Choroid plexus epithelial cell (primary cell): ENCODE measurements around the gene CHST11.

Experiments
- DNase-seq: peaks from one replicate; pipeline ENCODE4 v3.0.0-alpha.2; 2010; ENCODE audit warnings: low read depth
- H3K4me3 ChIP-seq: 2 replicates; pipeline ENCODE4 v1.5.1; 2011; ENCODE audit warnings: low read depth, mild to moderate bottlenecking, control low read depth, low read length, moderate library complexity
- CTCF ChIP-seq: conservative IDR thresholded peaks from 2 replicates; pipeline ENCODE4 v1.5.1; 2011; ENCODE audit warnings: low read depth, mild to moderate bottlenecking, control low read depth, inconsistent platforms, low read length, moderate library complexity

The CHST11 gene

GRCh38 chr12:104470521-104470920 lies 13.8 kb downstream of the CHST11 start:
- TF ChIP-seq CTCF, result no peak
- no peak overlapping the region for H3K4me3 ChIP-seq
- no peak for DNase-seq

GRCh38 chr12:104471336-104471735 lies 14.6 kb downstream of the CHST11 start:
- TF ChIP-seq CTCF, result no peak
- DNase-seq, result no peak
- H3K4me3 ChIP-seq, result no peak overlapping the region

GRCh38 chr12:104472748-104473147 lies 16.0 kb downstream of the CHST11 start:
- no peak overlapping the region for H3K4me3 ChIP-seq
- no peak for TF ChIP-seq CTCF
- DNase-seq, result no peak

GRCh38 chr12:104473374-104473983 lies 16.7 kb downstream of the CHST11 start:
- no peak overlapping the region for H3K4me3 ChIP-seq
- no peak for DNase-seq
- TF ChIP-seq CTCF, result no peak

GRCh38 chr12:104475271-104475670 lies 18.5 kb downstream of the CHST11 start:
- H3K4me3 ChIP-seq, result no peak overlapping the region
- no peak for DNase-seq
- TF ChIP-seq CTCF, result no peak

GRCh38 chr12:104477510-104478390 lies 21.0 kb downstream of the CHST11 start:
- H3K4me3 ChIP-seq, result no peak overlapping the region
- DNase-seq, result no peak
- TF ChIP-seq CTCF, result no peak
